ENCODE results near the gene CAND2.

GRCh38 chr3:12759693-12760565 lies 36.6 kb upstream of the CAND2 start:
- TF ChIP-seq POLR2A (IDR thresholded peaks at IDR 0.05), result no peak
- TF ChIP-seq CTCF (IDR thresholded peaks at IDR 0.05), result no peak
- no peak for TF ChIP-seq EP300 (IDR thresholded peaks at IDR 0.05)
